Uterus (tissue), 2 donors: ENCODE data around the gene PPARA.

Experiments used
- CTCF ChIP-seq, 4 experiments: fragments of 200-600 bp in 2 of 4; fragments of 450-650 bp in 2 of 4; sonication (generic) in 2 of 4; IDR thresholded peaks; one replicate each; pipeline ENCODE4 v1.5.1; 2016 to 2019; ENCODE audit warnings: antibody characterized with exemption in 4 of 4, mild to moderate bottlenecking in 2 of 4, moderate library complexity in 1 of 4
- POLR2A ChIP-seq, 2 donors: fragments of 450-650 bp; IDR thresholded peaks; one replicate each; pipeline ENCODE4 v1.6.1; 2016; ENCODE audit warnings: antibody characterized with exemption in 2 of 2, mild to moderate bottlenecking in 1 of 2, moderate library complexity in 1 of 2

- no peak for TF ChIP-seq POLR2A (IDR thresholded peaks at IDR 0.05)
- no peak for TF ChIP-seq CTCF (IDR thresholded peaks at IDR 0.05)
Observed at GRCh38 chr22:46133588-46133855, 16.8 kb upstream of the PPARA start.
